ENCODE data around the gene CLDN6. TPM values are rescaled to one million over a fixed set of nuclear protein-coding genes. Genes with fewer than 3 reads are reported as not detected.
A peak's percentile ranks its signal among the peaks of the same experiment; 100 is the strongest.

Gene CLDN6
- total and polyA plus RNA-seq, 2 experiments from 2014 or later, result 148 to 344 TPM

GRCh38 chr16:2979669-2980226, 38.2 kb downstream of the CLDN6 start:
- DNase-seq (ENCODE audit: low read depth in 1 of 2, low spot score in 1 of 2), result no peak
- no peaks in the 10 kb centered on the region for H3K36me3 ChIP-seq
- H3K4me3 ChIP-seq, result peak overlapping the region; percentile 61
- H3K9me3 ChIP-seq (ENCODE audit: low read depth), result no peaks in the 10 kb centered on the region
- no peaks in the 10 kb centered on the region for H3K27me3 ChIP-seq
- H3K4me1 ChIP-seq (ENCODE audit: low read depth), result peaks cover 8% of the 10 kb centered on the region
- H3K27ac ChIP-seq, result no peak overlapping the region
- no peak for TF ChIP-seq CTCF (IDR thresholded peaks at IDR 0.05; ENCODE audit: low read depth, low read length)

GRCh38 chr16:2977440-2977839, 40.5 kb downstream of the CLDN6 start:
- Histone ChIP-seq H3K9me3 (ENCODE audit: low read depth) (no peaks in the 10 kb centered on the region), H3K4me1 (ENCODE audit: low read depth) (peaks cover 8% of the 10 kb centered on the region), H3K27me3 (no peaks in the 10 kb centered on the region), H3K27ac (no peak overlapping the region), H3K36me3 (no peaks in the 10 kb centered on the region), H3K4me3 (no peak overlapping the region)
- no peak for DNase-seq (ENCODE audit: low read depth in 1 of 2, low spot score in 1 of 2)
- TF ChIP-seq CTCF (IDR thresholded peaks at IDR 0.05; ENCODE audit: low read depth, low read length), result no peak

GRCh38 chr16:2976673-2977072, 41.3 kb downstream of the CLDN6 start:
- no peak overlapping the region for H3K27ac ChIP-seq
- no peaks in the 10 kb centered on the region for H3K27me3 ChIP-seq
- DNase-seq (ENCODE audit: low read depth in 1 of 2, low spot score in 1 of 2), result no peak
- no peaks in the 10 kb centered on the region for H3K9me3 ChIP-seq (ENCODE audit: low read depth)
- no peak for TF ChIP-seq CTCF (IDR thresholded peaks at IDR 0.05; ENCODE audit: low read depth, low read length)
- H3K36me3 ChIP-seq, result no peaks in the 10 kb centered on the region
- no peak overlapping the region for H3K4me3 ChIP-seq
- peaks cover 8% of the 10 kb centered on the region for H3K4me1 ChIP-seq (ENCODE audit: low read depth)

- no peaks in the 10 kb centered on the region for H3K9me3 ChIP-seq (ENCODE audit: low read depth)
- no peaks in the 10 kb centered on the region for H3K36me3 ChIP-seq
- DNase-seq (ENCODE audit: low read depth in 1 of 2, low spot score in 1 of 2), result no peak
- H3K4me3 ChIP-seq, result no peak overlapping the region
- peaks cover 4% of the 10 kb centered on the region for H3K4me1 ChIP-seq (ENCODE audit: low read depth)
- no peaks in the 10 kb centered on the region for H3K27me3 ChIP-seq
- TF ChIP-seq CTCF (IDR thresholded peaks at IDR 0.05; ENCODE audit: low read depth, low read length), result no peak
- H3K27ac ChIP-seq, result no peak overlapping the region
Measured at GRCh38 chr16:2976201-2976600, 41.8 kb downstream of the CLDN6 start.

- H3K9me3 ChIP-seq (ENCODE audit: low read depth), result no peaks in the 10 kb centered on the region
- H3K36me3 ChIP-seq, result no peaks in the 10 kb centered on the region
- no peak for DNase-seq (ENCODE audit: low read depth in 1 of 2, low spot score in 1 of 2)
- TF ChIP-seq CTCF (IDR thresholded peaks at IDR 0.05; ENCODE audit: low read depth, low read length), result no peak
- no peaks in the 10 kb centered on the region for H3K27me3 ChIP-seq
- H3K27ac ChIP-seq, result no peak overlapping the region
- H3K4me1 ChIP-seq (ENCODE audit: low read depth), result no peaks in the 10 kb centered on the region
- no peak overlapping the region for H3K4me3 ChIP-seq
Measured at GRCh38 chr16:2975161-2975795, 42.7 kb downstream of the CLDN6 start.

All from cardiac muscle cell (in vitro differentiated cells and primary cell).